T-helper 2 cell (primary cell): Measurements from ENCODE around the gene MRFAP1L1.

Experiments
- DNase-seq, 5 experiments: peaks; one replicate each; pipeline versions ENCODE4 v3.0.0 to v3.0.0-alpha.2; 2012 to 2022

The MRFAP1L1 gene

DNA sequence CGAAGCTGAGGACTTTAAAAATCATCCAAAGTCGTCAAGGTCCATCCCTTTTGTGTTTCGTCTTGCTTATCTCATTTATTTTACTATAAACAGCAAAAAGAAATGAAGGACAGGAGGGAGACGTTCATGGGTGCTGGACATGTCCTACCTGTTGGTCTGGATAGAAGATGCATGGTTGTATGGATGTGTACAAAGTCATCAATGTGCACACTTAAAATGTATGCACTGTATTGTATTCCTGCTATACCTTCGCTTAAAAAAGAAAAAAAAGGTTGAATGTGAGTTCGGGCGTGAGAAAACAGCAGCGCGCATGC lies 6.0 kb upstream of the MRFAP1L1 start:
- DNase-seq, result no peak

DNA sequence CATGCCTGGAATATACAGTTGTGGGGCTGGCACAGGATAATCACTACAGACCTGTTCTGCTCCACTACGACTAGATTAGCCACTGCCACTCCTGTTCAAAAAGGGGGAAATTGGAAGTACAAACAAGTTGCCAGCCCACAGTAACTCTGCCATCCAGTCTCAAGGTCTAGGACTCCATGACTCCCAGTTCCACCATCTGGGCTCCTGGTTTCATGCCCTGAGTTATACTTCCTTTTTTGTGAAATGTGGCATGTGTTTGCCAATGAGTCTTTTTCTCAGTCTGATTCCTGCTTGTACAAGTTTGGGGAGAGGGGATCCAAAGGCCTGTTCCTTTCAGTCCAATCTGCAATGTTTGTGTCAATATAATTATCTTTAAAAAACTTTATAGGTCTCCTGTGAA lies 5.3 kb upstream of the MRFAP1L1 start:
- DNase-seq, result no peak

DNA sequence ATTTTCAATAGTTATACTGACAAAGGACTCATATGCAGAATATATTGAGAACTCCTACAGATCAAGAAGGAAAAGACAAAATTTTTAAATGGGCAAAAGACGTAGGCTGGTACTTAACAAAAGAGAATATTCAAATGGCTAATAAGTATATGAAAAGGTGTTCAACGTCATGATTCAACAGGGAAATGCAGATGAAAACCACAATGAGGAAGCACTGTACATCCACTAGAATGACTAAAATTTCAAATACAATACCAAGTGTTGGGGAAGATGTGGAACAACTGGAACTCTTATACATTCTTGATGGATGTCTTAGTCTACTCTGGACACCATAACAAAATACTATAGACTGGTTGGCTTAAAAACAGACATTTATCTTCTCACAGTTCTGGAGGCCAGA lies 1.3 kb upstream of the MRFAP1L1 start:
- DNase-seq, result no peak

DNA sequence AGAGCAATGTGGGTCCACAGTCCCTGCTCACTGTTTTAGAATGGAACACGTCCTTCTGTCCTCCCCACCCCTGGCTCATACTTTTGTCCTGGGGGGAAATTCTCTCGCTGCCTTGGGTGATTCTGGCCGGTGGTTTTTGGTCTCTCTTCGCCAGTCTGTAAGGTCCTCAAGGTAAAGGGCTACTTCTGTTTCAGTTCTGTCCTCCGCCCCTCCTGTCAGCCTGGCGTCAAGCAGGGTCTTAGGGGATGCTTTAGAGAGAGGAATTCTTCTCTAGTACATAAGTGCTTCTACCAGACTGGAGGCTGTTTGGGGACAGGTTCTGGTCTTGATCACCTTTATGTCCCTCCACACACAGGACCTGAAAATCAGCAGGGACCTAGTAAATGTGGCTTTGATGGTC lies 617 bp upstream of the MRFAP1L1 start:
- no peak for DNase-seq

DNA sequence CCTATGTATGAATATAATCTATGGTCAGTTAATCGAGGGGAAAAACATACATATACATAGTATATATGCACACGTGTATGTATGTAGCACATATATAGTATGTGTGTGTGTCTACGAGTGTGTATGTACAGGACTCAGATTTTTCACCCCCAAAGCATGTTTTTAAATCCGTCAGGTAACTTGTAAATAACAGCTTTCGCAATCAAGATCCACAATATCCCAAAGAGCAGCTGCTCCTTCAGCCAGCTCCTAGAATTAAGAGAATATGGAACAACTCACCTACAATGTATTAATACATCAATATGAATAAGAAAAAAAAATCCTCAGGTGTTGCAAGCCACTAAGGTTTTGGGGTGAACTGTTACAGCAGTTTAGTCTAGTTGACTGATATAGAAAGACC lies 3.5 kb downstream of the MRFAP1L1 start:
- DNase-seq, result no peak

DNA sequence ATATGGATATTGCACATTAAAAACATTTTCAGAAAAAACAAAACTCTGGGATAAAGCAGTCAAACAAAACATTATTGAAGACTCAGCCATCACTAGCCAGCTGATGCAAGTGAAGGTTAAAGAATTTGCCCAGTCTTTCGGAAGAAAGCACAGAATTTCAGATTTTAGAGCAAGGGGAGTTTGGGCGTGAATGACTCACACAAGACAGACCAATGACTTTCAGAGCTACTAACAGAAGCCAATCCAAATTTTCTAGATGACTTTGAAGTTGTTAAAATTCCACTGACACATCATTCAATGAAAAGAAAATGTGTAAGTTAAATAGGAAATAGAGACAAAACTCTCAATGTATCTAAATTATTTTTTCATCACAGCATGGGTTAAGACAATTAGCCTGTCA lies 4.0 kb downstream of the MRFAP1L1 start:
- no peak for DNase-seq

DNA sequence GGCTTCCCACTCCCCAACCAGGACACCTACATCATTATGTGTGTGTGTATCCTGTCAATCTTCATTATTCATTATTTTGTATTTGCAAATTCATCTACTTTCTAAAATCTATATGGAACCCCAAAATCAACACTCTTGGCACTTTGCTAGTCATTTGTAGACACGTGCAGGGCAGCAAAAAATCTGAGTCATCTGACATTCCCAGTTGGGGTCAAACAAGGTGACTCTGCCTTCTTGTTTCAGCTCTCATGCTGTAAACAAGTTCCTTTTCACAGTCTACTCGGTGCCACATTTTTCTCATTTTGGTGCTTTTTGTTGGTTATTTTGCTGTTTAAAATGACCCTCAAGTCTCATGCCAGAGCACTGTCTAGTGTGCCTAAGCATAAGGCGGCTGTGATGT lies 5.9 kb downstream of the MRFAP1L1 start:
- no peak for DNase-seq

DNA sequence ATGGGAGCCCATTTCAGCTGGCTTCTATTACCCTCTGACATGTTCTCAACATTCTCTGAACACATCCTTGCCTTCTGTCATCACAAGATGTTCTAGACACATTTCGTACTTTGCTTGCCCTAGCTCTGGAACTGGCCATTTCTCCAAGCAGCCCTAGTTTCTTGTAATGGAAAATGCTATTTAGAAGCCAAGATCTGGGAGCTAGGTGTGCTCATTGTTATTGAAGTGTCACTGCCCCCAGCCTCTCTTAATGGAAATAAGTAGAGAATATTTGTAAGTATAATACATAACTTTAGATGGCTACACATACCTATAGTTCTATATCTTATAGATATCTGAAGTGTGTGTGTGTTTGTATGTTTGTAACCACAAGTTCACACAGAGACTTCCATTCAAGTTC lies 6.9 kb downstream of the MRFAP1L1 start:
- no peak for DNase-seq

DNA sequence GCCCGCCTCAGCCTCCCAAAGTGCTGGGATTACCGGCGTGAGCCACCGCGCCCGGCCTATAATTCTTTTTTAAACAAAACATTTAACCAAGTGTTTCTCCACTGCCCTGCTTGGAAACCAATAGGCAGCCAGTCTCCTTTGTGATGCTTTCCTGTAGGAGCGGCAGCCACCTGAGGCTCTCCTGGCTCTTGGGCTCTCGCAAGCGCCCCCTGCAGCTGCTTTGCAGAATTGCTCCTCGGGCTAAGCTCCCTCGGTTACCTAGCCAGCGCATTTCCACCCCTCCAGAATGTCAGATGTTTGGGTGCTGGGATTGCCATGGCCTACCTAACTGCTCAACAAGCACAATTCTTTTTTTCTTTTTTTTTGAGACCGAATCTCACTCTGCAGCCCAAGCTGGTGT lies 8.3 kb downstream of the MRFAP1L1 start:
- DNase-seq, result peak in 3 of 5 experiments; percentile 27 to 61 (median 32)

DNA sequence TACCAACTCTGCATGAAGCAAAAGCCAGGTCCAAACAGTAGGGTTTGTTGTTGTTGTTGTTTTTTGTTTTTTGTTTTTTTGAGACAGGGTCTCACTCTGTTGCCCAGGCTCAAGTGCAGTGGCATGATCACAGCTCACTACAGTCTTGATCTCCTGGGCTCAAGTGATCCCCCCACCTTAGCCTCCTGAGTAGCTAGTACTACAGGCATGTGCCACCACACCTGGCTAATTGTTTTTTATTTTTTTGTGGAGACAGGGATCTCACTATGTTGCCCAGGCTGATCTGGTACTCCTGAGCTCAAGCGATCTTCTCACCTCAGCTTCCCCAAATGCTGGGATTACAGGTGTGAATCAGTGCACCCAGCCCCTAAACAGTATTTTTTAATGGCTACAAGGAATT lies 9.8 kb downstream of the MRFAP1L1 start:
- DNase-seq, result no peak

DNA sequence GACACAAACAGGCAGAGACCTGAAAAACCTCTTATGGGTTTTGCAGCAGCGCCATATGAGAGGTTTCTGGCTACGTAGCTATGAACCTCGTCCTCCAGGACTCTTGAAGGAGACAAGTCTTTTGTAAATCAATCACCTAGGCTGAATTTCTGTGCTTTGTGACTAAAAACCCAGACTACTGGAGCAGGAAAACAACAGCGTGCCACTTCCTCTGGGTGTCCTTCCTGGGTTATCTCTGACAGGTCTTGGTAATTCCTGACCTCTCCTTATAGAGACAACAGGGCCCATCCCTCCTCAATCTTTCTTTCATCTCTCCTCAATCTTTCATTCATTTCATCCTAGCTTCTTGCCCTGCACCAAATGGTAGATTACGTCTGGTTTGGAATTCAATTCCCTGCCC lies 10.3 kb downstream of the MRFAP1L1 start:
- no peak for DNase-seq

DNA sequence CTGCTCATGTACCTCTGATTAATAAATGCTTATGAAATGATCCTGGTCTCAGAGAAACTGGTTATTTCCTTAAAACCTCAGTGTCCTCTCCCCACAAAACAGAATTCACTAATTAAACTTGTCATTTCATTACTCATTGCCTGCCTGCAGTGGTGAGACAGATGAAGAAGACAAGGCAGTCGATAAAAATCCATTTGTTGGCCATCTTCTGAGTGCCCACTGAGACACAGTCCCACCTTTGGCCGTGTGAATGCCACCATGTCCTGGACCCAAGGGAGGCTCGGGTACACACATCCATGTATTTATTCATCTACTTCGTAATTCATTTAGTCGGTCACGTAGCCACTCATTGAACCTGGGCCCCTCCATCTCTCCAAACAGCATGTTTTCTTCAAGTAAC lies 12.5 kb downstream of the MRFAP1L1 start:
- peak in 1 of 5 experiments; percentile 51 for DNase-seq

DNA sequence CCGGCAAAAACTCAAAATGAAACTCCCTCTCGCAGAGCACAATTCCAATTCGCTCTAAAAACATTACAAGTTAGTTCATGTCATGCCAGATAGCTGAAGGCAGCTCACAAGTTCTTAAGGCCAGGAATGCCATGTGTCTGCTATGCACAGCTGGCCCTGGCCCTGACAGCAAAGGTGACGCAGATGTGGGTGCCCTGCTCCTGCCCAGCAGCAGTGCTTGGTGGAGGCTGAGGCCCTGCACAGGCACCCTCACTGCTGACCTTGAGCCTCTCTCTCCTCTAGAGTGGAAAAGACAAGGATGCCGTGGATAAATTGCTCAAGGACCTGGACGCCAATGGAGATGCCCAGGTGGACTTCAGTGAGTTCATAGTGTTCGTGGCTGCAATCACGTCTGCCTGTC lies 13.1 kb downstream of the MRFAP1L1 start:
- DNase-seq, result no peak

DNA sequence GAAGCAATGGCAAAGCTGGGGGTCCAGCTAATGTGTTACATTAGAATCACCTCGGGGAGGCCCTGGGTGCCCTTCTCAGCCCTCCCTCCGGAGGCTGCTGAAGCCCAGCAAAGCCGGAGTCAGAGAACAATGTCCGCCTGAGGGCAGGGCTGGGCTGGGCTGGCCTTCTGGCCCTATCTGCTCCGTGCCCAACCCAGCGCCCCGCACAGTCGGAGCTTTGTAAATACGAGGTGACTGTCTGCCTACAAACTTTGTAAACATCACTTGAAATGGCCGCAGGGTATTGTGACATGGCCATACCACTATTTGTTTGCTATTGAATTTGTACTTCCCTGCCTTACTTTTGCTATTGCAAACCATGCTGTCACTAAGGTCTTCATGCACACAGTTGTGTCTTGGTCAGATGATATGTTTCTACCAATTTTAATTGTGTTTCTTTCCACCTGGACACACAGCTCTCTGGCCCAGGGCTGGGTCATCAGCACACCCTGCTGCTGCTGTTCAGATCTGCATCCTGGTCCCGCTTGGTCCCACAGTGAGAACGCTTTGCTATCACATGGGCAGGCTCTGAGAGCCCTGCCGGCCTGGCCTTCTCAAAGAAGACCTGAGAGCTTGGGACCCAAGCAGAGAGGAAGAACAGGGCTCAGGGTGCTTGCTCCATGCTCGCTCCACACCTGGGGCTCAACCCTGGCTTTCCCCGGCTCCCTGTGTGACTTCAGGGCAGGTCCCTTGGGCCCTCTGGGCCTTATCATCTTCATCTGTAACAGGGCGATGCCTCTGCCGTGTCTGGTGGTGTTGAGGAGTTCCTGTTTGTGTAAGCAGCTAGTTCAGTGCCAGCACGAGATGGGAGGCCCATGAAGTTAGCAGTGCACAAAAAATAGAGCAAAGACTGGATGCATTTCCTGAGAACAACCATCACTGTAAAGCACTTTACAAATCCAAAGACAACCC lies 13.7 kb downstream of the MRFAP1L1 start:
- peak in 4 of 5 experiments; percentile 23 to 98 (median 64) for DNase-seq

DNA sequence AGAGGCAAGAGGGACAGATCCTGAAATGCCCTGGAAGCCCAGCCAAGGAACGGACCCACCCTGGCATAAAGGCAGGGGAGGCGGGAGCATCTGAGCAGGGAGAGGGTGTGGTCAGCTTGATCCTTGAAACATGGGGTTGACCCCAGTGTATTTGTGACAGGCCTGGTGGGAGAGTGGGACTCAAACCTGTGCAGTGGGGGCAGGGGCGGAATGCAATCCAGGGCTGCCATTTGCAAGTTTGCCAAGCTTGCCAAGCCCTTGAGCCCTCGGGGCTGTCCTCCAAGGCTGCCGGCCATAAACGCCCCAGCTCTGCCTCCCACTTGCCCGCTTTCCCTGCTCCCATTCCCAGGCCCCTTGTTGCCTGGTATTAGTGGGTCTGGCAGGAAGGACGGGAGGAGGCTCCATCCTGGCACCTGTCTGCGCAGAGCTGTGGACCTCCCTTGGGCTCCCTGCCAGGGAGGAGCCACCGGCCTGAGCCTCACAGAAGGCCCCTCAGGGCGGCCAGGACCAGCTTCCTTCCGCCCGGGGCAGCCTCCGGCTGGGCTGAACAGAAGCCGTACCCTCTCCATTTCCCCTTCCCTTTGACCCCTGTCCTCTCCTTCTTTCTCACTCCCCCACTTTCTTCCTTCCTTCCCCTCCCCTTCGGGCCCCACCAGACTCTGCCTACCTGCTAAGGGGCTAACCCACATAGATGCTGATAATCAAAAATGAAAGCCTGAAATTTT lies 15.3 kb downstream of the MRFAP1L1 start:
- DNase-seq, result peak in 2 of 5 experiments; percentile 52 to 69

DNA sequence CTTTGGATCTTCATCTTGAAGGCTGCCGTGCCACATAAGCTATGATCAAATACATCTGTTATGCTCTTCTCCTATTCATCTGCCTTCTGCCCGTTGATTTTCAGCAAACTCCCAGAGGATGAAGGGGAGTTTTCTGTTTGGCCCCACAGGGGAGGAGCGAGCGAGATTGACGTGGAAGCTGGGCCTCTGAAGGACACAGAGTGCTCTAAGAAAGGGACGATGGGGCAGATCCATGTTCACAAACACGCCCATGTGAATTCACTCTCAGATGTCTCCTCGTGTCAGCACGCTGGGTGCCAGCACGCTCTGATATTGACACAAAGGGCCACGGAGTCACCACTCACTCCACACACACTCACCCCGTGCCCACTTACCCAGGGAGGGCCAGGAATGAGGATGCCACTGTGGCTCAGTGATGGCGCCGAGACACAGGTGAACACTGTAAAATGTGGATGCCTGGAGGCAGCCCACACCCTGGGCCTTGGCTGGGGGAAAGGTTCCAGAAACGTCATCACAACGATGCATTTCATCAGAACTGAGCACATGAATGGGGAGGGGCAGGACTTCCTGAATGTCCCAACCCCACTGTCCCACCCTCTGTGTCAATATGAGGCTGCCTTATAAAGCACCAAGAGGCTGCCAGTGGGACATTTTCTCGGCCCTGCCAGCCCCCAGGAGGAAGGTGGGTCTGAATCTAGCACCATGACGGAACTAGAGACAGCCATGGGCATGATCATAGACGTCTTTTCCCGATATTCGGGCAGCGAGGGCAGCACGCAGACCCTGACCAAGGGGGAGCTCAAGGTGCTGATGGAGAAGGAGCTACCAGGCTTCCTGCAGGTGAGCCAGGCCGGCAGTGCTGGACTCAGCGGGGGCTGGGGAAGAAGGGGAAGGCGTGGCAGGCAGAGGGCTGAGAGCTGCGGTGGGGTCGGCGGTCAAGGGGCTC lies 16.2 kb downstream of the MRFAP1L1 start, which contains the start of gene S100P:
Gene S100P (plus strand): TSS at position 648 of the 946 bp plus-strand sequence. CDS start 55 bp downstream, at position 703.
- DNase-seq, result peak in 1 of 5 experiments; percentile 41

DNA sequence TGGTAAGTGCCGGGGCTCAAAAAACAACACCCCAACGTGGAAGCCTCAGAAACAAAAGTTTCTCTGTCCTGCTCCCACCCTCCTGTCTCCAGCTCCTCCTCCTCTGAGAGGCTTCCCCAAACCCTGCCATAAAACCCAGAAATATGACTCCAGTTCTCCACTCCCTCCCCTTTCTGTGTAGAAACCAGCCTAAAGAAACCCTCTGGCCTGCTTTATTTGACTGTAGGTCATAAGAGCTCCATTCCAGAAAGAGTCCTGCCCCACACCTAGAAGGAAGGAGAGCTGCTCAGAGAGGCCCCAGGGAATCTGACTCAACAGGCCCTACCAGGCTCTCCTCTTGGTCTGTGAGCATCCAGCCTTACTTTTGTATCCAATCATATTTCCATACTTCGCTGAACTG lies 16.9 kb downstream of the MRFAP1L1 start:
- no peak for DNase-seq

DNA sequence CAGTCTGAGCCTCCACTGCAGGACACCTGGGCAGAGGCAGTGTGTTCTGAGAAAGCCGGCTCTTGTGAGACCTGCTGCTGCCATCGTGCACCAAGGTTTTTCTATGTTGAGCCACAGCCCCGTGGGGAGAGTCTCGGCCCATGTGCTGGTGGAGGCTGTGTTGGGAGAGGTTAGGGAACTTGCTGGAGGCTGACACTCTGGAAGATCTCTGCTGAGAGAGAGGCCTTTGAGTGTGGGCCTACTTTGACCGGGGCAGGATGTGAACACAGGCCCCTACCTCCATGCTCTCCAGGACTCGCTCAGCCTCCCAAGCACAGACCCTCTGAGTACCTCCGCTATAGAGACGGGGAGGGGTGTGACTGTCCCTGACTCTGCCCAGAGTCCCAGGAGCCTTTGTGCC lies 17.3 kb downstream of the MRFAP1L1 start:
- no peak for DNase-seq

DNA sequence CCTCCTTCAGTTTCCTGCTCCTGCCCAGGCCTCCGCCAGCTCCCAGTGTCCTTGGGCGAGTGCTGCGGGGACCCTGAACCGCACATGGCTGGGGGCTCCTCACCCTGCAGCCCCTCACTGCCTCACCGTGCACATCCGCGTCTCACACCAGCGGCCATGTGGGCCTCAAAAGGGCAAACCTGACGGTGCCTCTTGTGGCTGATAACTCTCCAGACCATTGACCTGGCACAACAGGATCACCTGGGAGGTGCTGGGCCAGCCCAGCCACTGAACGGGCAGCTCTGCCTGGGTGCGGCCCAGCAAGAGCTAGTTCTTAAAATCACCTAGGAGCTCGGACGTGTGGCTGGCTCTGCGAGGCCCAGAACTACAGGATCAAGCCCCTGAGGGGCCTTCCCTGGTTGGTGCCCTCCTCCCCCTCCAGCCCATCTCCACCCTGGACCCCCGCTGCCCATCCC lies 20.1 kb downstream of the MRFAP1L1 start:
- peak in 1 of 5 experiments; percentile 43 for DNase-seq

DNA sequence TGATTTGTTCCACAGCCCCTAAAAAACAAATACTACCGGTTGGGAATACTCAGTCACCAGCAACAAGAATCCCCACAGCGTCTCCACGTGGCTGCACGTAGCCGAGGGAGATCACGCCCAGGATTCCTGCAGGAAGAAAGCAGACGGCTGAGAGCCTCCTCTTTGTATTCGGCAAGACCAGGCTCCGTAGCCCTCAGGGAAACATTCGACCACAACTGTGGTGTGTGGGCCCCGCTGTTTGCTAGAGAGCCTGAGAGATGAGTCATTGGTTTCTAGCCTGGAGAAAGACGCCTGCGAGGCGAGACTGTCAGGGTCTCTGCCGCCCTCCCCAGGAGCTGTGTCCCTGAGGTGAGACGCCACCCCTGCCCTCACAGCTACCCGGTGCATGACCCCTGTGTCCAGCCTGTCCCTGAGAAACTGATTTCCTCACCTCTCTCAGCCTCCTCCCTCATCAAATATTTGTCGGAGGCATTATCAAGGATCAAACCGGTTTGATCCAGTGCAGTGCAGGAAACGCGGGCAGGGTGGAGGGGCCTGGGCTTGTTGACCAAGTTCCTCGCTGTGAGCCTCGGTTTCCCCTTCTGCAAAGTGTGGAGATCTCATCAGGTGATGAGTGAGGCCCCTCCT lies 20.7 kb downstream of the MRFAP1L1 start:
- DNase-seq, result peak in 4 of 5 experiments; percentile 56 to 94 (median 68)

DNA sequence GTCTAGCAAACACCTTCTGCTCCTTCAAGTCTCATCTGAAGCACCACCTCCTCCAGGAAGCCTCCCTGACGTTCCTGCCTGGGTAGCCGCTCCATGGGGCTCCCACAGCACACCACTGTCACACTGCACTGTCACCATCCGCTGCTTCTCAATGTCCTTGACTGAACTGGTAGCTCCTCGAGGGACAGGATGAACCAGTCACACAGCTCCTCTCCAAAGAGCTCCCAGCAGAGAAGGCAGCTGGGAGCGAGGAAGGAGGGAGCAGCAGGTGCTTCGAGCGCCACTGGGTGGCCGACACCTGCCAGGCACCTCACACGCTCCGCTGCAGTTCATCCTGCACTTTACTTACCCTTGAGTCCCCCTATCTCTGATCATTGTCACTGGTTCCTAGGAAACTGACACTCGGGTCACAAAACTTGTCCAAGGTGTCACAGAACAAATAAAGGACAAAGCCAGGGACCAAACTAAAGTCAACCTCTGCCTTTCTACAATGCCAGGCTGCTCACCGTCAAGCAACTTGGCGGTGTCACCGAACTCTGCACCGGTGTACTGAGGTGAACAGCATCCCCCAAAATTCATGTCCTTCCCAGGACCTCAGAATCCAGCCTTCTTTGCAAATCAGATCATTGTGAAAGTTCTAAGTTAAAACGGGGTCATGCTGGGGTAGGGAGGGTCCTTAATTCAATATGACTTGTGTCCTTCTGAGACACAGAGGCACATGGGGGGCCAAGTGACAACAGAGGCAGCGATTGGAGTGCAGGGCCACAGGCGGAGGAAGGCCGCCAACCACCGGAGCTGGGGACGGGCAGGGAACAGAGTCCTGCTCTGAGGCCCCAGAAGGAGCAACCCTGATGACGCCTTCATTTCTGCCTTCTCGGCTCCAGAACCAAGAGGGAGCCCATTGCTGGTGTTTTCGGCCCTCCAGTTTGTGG lies 21.5 kb downstream of the MRFAP1L1 start:
- DNase-seq, result no peak
